AG09319 (cell line): ENCODE results near the gene RTEL1.
"Not testable (repeated sequence)": the region's sequence is repeated elsewhere in the genome, so short reads cannot be mapped to it uniquely, and the experiment has no call there.

Source experiments
- DNase-seq: peaks from one replicate; pipeline ENCODE4 v3.0.0-alpha.2; 2010; ENCODE audit warnings: low read depth; ENCODE audit errors: extremely low read depth
- TF ChIP-seq, protein P1 (sequence below): IDR thresholded peaks from 2 replicates; pipeline ENCODE4 v1.5.1; 2011; ENCODE audit warnings: low read depth, mild to moderate bottlenecking, inconsistent platforms, low read length, moderate library complexity

RTEL1 gene

GRCh38 chr20:63657260-63657936 is 714 bp upstream of the RTEL1 start:
- TF ChIP-seq, protein P1, sequence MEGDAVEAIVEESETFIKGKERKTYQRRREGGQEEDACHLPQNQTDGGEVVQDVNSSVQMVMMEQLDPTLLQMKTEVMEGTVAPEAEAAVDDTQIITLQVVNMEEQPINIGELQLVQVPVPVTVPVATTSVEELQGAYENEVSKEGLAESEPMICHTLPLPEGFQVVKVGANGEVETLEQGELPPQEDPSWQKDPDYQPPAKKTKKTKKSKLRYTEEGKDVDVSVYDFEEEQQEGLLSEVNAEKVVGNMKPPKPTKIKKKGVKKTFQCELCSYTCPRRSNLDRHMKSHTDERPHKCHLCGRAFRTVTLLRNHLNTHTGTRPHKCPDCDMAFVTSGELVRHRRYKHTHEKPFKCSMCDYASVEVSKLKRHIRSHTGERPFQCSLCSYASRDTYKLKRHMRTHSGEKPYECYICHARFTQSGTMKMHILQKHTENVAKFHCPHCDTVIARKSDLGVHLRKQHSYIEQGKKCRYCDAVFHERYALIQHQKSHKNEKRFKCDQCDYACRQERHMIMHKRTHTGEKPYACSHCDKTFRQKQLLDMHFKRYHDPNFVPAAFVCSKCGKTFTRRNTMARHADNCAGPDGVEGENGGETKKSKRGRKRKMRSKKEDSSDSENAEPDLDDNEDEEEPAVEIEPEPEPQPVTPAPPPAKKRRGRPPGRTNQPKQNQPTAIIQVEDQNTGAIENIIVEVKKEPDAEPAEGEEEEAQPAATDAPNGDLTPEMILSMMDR: no peak
- no peak for DNase-seq

- no peak for DNase-seq
- TF ChIP-seq, protein P1: no peak
Measured at GRCh38 chr20:63658749-63659187, 656 bp downstream of the RTEL1 start.

- DNase-seq: no peak
- TF ChIP-seq, protein P1: no peak
Measured at GRCh38 chr20:63659370-63659769, 1.3 kb downstream of the RTEL1 start.

DNA sequence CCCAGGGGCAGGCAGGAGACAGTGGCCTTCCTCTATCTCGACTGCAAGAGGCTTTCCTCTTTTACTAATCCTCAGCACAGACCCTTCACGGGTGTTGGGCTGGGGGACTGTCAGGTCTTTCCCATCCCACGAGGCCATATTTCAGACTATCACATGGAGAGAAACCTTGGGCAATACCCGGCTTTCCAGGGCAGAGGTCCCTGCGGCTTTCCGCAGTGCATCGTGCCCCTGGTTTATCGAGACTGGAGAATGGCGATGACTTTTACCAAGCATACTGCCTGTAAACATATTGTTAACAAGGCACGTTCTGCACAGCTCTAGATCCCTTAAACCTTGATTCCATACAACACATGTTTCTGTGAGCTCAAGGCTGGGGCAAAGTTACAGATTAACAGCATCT is 2.1 kb downstream of the RTEL1 start:
- DNase-seq: not testable (repeated sequence)

- TF ChIP-seq, protein P1: no peak
- no peak for DNase-seq
Measured at GRCh38 chr20:63660622-63661021, 2.5 kb downstream of the RTEL1 start.

DNA sequence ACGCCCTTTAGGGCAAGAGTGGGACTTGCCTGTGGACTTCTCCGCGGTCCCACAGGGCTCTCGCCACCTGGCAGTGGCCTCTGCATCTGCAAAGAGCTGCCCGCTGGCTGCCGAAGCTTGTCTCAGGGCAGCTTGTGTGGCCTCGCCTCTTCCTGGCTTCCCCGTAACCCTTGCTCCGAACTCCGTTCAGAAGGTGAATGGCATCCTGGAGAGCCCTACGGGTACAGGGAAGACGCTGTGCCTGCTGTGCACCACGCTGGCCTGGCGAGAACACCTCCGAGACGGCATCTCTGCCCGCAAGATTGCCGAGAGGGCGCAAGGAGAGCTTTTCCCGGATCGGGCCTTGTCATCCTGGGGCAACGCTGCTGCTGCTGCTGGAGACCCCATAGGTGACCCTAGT is 3.0 kb downstream of the RTEL1 start:
- TF ChIP-seq, protein P1: no peak
- no peak for DNase-seq

DNA sequence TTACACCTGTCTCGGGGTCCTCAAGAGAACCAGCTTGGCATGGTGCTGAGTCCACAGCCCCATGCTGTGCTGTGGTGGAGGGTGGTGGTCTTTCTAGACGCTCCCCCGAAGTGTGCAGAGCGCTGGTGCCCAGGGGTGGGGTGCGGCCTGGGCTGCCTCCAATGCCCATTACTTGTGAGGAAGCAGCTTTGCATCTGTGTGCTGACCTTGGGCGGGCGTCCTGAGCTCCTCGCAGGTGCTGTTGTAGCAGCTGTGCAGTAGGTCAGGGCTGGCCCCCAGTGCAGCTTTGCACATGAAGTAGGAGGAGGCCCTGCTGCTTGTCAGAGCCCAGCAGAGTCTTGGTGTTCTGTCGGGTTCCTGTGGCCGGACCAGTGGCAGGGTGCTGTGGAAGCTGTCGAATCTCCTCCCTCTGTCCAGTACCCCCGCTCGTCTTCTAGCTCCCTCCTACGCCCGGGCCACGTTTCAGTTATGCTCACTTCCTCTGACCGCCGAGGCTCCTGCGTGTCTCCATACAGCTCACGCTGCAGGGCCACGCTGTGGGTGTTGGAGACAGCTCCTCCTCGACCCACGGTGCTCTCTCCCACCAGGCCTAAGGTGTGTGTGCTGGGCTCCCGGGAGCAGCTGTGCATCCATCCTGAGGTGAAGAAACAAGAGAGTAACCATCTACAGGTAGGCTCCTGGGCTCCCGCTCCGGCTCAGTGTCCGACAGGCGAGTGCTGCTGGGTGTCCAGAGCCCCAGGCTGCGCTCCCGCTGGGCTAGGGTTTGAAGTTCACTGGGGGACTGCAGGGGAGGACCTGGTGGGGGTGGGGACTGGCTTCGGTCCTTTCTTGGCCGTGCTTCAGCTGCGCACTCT is 4.1 kb downstream of the RTEL1 start:
- no peak for DNase-seq
- TF ChIP-seq, protein P1: no peak
